Colonic mucosa (tissue), 4 donors: ENCODE results near the gene DUSP19. TPM values are rescaled to one million over a fixed set of nuclear protein-coding genes. Genes with fewer than 3 reads are reported as not detected.

ENCODE experiments used
- DNase-seq: peaks from one replicate; pipeline ENCODE4 v3.0.0-alpha.2; 2020
- H3K27ac ChIP-seq: fragments of 200-600 bp; one replicate; pipeline ENCODE4 v1.8.0; 2021
- H3K27me3 ChIP-seq: fragments of 200-600 bp; one replicate; pipeline ENCODE4 v1.8.0; 2021
- H3K36me3 ChIP-seq: fragments of 200-600 bp; one replicate; pipeline ENCODE4 v1.8.0; 2021
- H3K4me1 ChIP-seq: fragments of 200-600 bp; one replicate; pipeline ENCODE4 v1.8.0; 2021; ENCODE audit warnings: mild to moderate bottlenecking
- H3K4me3 ChIP-seq: fragments of 200-600 bp; one replicate; pipeline ENCODE4 v1.8.0; 2021
- H3K9ac ChIP-seq, 2 donors: one replicate each; pipeline ENCODE4 v1.7.0; 2013; ENCODE audit warnings: control low read depth in 2 of 2, low read depth in 2 of 2, low read length in 2 of 2
- H3K9me3 ChIP-seq: fragments of 200-600 bp; one replicate; pipeline ENCODE4 v1.8.0; 2021
- intact Hi-C: fragments of 100-400 bp; cut with DNase I; formaldehyde crosslinking; loops from one replicate; pipeline ENCODE4 v1.14.1; 2022
- total RNA-seq, 2 donors: library from RNA; stranded (reverse); fragmentation: NEBNext Ultra II Directional in 1 of 2; extraction: Animal tissue kit (Norgen Biotek cat#: 25700) in 1 of 2; gene quantifications; one replicate each; pipeline ENCODE4 v1.2.1, GENCODE V29; 2021
- TF ChIP-seq, protein P1 (sequence below): fragments of 200-600 bp; IDR thresholded peaks from one replicate; pipeline ENCODE4 v1.8.0; 2022; ENCODE audit warnings: antibody characterized with exemption, mild to moderate bottlenecking
- donor health status: healthy.
- donor health status: DM: no; HTN: no; CAD: no.
- donor health status: DM: no; HTN: no; CAD: no.

Gene DUSP19
- total RNA-seq, 2 donors from 2014 or later: 2.0 to 2.5 TPM

DNA sequence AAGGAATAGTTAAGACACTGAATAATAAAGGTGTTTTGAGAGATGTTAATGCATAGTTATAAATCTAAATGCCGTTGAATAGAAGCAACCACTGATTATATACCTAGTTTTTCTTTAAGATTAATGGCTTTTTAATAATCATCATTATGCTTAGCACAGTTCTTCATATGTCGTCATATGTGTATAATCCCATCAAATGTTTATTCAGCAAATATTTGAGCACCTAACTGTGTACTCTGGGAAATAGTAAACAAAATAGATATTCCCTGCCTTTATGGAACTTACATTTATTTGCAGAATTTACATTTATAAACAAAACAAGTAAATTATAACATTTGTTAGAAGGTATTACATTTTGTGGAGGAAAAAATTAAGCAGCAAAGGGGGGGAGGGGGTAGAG, 55.5 kb downstream of the DUSP19 start:
- no peak for DNase-seq
- Histone ChIP-seq H3K4me3 (no peak overlapping the region), H3K27me3 (no peaks in the 10 kb centered on the region), H3K36me3 (no peaks in the 10 kb centered on the region), H3K4me1 (no peaks in the 10 kb centered on the region), H3K9me3 (no peaks in the 10 kb centered on the region), H3K27ac (no peak overlapping the region), H3K9ac (no peak overlapping the region)
- TF ChIP-seq, protein P1, sequence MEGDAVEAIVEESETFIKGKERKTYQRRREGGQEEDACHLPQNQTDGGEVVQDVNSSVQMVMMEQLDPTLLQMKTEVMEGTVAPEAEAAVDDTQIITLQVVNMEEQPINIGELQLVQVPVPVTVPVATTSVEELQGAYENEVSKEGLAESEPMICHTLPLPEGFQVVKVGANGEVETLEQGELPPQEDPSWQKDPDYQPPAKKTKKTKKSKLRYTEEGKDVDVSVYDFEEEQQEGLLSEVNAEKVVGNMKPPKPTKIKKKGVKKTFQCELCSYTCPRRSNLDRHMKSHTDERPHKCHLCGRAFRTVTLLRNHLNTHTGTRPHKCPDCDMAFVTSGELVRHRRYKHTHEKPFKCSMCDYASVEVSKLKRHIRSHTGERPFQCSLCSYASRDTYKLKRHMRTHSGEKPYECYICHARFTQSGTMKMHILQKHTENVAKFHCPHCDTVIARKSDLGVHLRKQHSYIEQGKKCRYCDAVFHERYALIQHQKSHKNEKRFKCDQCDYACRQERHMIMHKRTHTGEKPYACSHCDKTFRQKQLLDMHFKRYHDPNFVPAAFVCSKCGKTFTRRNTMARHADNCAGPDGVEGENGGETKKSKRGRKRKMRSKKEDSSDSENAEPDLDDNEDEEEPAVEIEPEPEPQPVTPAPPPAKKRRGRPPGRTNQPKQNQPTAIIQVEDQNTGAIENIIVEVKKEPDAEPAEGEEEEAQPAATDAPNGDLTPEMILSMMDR: no peak
- intact Hi-C loops: no loop called here

DNA sequence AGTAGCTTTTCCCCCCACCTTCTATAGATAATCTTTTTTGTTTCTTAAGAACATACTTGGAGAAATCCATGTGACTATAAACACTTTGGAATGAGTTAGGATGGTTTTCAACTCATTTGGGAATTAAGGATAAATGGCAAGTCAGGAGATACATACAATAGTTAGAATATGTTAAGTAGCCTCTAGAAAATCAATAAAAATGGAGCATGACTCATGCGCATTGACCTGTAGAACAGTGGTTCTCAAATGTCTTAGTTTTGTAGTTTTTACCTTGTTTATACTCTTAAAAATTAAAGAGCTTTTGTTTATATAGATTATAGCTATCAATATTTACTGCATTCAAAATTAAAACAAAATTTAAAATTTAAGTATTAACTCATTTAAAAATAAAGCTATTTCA, 70.4 kb downstream of the DUSP19 start:
- Histone ChIP-seq H3K36me3 (no peaks in the 10 kb centered on the region), H3K4me1 (no peaks in the 10 kb centered on the region), H3K9ac (no peak overlapping the region), H3K27ac (no peak overlapping the region), H3K4me3 (no peak overlapping the region), H3K9me3 (no peaks in the 10 kb centered on the region), H3K27me3 (no peaks in the 10 kb centered on the region)
- DNase-seq: no peak
- TF ChIP-seq, protein P1: no peak
- intact Hi-C loops: no loop called here

DNA sequence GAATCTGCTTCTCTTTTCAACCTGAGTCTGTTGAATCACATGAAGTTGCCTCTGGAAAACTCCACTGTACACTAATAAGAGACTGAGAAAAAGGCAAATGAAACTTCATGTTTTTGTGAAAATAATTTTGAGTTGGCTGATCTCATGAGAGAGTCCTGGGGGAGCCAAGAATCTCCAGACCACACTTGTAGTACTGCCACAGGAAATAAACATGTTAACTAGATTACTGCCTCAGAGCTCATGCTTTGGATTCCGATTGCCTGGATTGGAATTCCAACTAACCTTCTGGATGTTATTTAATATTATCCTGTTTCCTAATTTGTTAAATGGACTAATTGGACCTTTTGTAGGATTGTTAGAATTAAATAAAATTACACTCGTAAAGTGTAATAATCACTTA, 70.9 kb downstream of the DUSP19 start:
- no peaks in the 10 kb centered on the region for H3K4me1 ChIP-seq
- TF ChIP-seq, protein P1: no peak
- no peak overlapping the region for H3K27ac ChIP-seq
- H3K9me3 ChIP-seq: no peaks in the 10 kb centered on the region
- H3K27me3 ChIP-seq: no peaks in the 10 kb centered on the region
- H3K4me3 ChIP-seq: no peak overlapping the region
- no peak for DNase-seq
- H3K36me3 ChIP-seq: no peaks in the 10 kb centered on the region
- intact Hi-C loops: no loop called here
- no peak overlapping the region for H3K9ac ChIP-seq

Other genes with a start within 250 kb of the DUSP19 start
- 10 to 100 TPM; 12.8 to 26.8 TPM for gene FRZB, start 212.1 kb upstream of the DUSP19 start, total RNA-seq
- 100 to 1,000 TPM; 105 to 133 TPM for gene NCKAP1, start 40.3 kb upstream of the DUSP19 start, total RNA-seq
- gene NUP35, start 45.7 kb downstream of the DUSP19 start, total RNA-seq: 10 to 100 TPM; 11.3 to 19.1 TPM